K562 (cell line): ENCODE data around the gene TEX14.

Source experiments
- EHMT2 ChIP-seq: fragments of 450-650 bp; IDR thresholded peaks from 2 replicates; pipeline ENCODE4 v1.6.1; 2018; ENCODE audit warnings: antibody characterized with exemption
- MAFK ChIP-seq: IDR thresholded peaks from 2 replicates; pipeline ENCODE4 v1.6.1; 2011; ENCODE audit warnings: low read length, improper control_type of control experiment
- MCM7 ChIP-seq, 2 experiments: fragments of 450-650 bp; IDR thresholded peaks; 2 replicates each; pipeline ENCODE4 v1.6.1; 2016 to 2018
- MTA2 ChIP-seq: fragments of 450-650 bp; IDR thresholded peaks from 2 replicates; pipeline ENCODE4 v1.6.1; 2016; ENCODE audit warnings: low read depth
- SNIP1 ChIP-seq: fragments of 450-650 bp; IDR thresholded peaks from 2 replicates; pipeline ENCODE4 v1.7.1; 2017; ENCODE audit warnings: low read depth, mild to moderate bottlenecking
- TGIF2 ChIP-seq: sonication (generic); formaldehyde crosslinking; IDR thresholded peaks from 2 replicates; pipeline ENCODE4 v1.8.1; 2022; ENCODE audit warnings: mild to moderate bottlenecking, missing genetic modification reagents, moderate library complexity
- ZFX ChIP-seq: sonication (generic); formaldehyde crosslinking; IDR thresholded peaks from 2 replicates; pipeline ENCODE4 v1.8.0; 2022; ENCODE audit warnings: mild to moderate bottlenecking, missing genetic modification reagents, moderate library complexity
- ZNF232 ChIP-seq: sonication (generic); formaldehyde crosslinking; IDR thresholded peaks from 2 replicates; pipeline ENCODE4 v1.8.0; 2022; ENCODE audit warnings: mild to moderate bottlenecking, missing genetic modification reagents
- ZNF785 ChIP-seq: fragments of 250-450 bp; sonication (Bioruptor Pico); IDR thresholded peaks from 2 replicates; pipeline ENCODE4 v1.4.0; 2020; ENCODE audit warnings: mild to moderate bottlenecking
- ZZZ3 ChIP-seq: fragments of 450-650 bp; IDR thresholded peaks from 2 replicates; pipeline ENCODE4 v1.6.1; 2016; ENCODE audit warnings: antibody characterized with exemption, mild to moderate bottlenecking, moderate library complexity
- TF ChIP-seq, protein P1 (sequence below), 3 experiments: IDR thresholded peaks in 2 of 3; conservative IDR thresholded peaks in 1 of 3; 2 replicates each; pipeline ENCODE4 v1.5.1; 2011 to 2012; ENCODE audit warnings: low read length in 3 of 3, mild to moderate bottlenecking in 3 of 3, control low read depth in 2 of 3, improper control_type of control experiment in 1 of 3, inconsistent platforms in 1 of 3, low read depth in 1 of 3, mixed read lengths in 1 of 3, moderate library complexity in 1 of 3; ENCODE audit not compliant: insufficient read depth in 2 of 3

DNA sequence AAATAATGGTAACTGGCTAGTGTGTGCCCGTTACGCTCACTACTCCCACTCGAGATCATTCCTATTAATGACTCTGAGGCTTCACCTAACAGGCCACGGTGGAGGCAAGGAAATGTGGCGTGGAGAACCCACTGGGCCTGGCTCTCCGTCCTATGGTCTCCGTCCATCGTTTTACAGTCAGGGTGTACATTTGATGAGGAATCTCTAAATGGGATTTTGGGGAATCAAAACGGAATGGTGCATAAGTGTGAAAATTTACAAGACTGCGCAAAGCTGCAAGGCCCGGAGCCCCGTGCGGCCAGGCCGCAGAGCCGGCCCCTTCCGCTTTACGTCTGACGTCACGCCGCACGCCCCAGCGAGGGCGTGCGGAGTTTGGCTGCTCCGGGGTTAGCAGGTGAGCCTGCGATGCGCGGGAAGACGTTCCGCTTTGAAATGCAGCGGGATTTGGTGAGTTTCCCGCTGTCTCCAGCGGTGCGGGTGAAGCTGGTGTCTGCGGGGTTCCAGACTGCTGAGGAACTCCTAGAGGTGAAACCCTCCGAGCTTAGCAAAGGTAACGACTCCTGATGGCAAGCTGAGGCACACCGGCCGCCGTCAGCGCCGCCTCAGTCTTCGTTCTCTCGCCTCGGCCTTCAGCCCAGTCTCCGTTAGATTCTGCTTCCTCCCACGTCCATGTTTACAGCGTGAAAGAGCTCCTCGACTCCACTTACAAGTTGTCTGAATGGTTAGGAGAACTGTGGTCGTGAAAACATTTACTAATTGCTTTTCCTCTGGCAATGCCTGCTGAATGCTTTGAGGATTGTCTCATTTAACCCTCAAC lies 602 bp upstream of the TEX14 start, which contains the start of gene RAD51C:
- TF ChIP-seq ZNF785 (CRISPR knock-in tag) (no peak), MAFK (no peak), ZNF232 (CRISPR knock-in tag) (no peak), EHMT2 (peak; percentile 67; the same call in 1 of the 2 replicates), TGIF2 (CRISPR knock-in tag) (0 out of 2 replicates have a peak, but pooled peaks have one; percentile 23), MCM7 (IDR thresholded peaks at IDR 0.05) (no peak), ZFX (peak; percentile 99), SNIP1 (no peak), MTA2 (no peak), ZZZ3 (no peak)
- TF ChIP-seq, protein P1, sequence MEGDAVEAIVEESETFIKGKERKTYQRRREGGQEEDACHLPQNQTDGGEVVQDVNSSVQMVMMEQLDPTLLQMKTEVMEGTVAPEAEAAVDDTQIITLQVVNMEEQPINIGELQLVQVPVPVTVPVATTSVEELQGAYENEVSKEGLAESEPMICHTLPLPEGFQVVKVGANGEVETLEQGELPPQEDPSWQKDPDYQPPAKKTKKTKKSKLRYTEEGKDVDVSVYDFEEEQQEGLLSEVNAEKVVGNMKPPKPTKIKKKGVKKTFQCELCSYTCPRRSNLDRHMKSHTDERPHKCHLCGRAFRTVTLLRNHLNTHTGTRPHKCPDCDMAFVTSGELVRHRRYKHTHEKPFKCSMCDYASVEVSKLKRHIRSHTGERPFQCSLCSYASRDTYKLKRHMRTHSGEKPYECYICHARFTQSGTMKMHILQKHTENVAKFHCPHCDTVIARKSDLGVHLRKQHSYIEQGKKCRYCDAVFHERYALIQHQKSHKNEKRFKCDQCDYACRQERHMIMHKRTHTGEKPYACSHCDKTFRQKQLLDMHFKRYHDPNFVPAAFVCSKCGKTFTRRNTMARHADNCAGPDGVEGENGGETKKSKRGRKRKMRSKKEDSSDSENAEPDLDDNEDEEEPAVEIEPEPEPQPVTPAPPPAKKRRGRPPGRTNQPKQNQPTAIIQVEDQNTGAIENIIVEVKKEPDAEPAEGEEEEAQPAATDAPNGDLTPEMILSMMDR (IDR thresholded peaks at IDR 0.05 in 2 of 3, conservative IDR thresholded peaks at IDR 0.05 in 1 of 3; ENCODE audit: insufficient read depth in 2 of 3, low read depth in 1 of 3, low read length in 3 of 3), result no peak
